Endothelial cell of umbilical vein (primary cell): ENCODE results near the gene RNF144B. TPM values are rescaled to one million over a fixed set of nuclear protein-coding genes. Genes with fewer than 3 reads are reported as not detected.

Experiments
- BruUV-seq: library from RNA; stranded (reverse); fragments of 400-500 nt; replicated peaks from 2 replicates; lab custom pipeline; 2021; lab: Mats Ljungman, UMichigan
- CTCF ChIA-PET: fragments of 300-600, 350-600 bp; sonication (Branson Sonifier 250); formaldehyde crosslinking; loops from one replicate; lab custom pipeline; 2021; ENCODE audit warnings: antibody characterized with exemption, inconsistent platforms; lab: Charles Lee
- POLR2A ChIA-PET: fragments of 300-600, 350-600 bp; sonication (Branson Sonifier 250); formaldehyde crosslinking; loops from one replicate; lab custom pipeline; 2021; ENCODE audit warnings: antibody characterized with exemption, inconsistent platforms; lab: Charles Lee
- DNase-seq: peaks from one replicate; pipeline ENCODE4 v3.0.0-alpha.2; 2011; ENCODE audit warnings: low read depth, low spot score
- FAIRE-seq: peaks from 2 replicates; lab custom pipeline; 2011; peaks lifted over from hg19 to GRCh38; lab: Jason Lieb, UNC
- H2AFZ ChIP-seq: 2 replicates; pipeline ENCODE4 v1.6.0; 2012; ENCODE audit warnings: low read depth, low read length, control low read depth, inconsistent platforms
- H3K27ac ChIP-seq: 2 replicates; pipeline ENCODE4 v1.5.1; 2011; ENCODE audit warnings: low read depth, mild to moderate bottlenecking, control low read depth, low read length, moderate library complexity; ENCODE audit not compliant: insufficient read depth
- H3K27me3 ChIP-seq, 2 experiments: 2 replicates each; pipeline versions ENCODE4 v1.6.0 to v1.6.1; 2011; ENCODE audit warnings: low read length in 2 of 2, mixed read lengths in 1 of 2; ENCODE audit not compliant: control insufficient read depth in 2 of 2, insufficient read depth in 2 of 2
- H3K36me3 ChIP-seq, 2 experiments: 2 replicates in 1 of 2; 3 replicates in 1 of 2; pipeline ENCODE4 v1.5.1; 2011; ENCODE audit warnings: low read length in 2 of 2, mild to moderate bottlenecking in 1 of 2, moderate library complexity in 1 of 2; ENCODE audit not compliant: control insufficient read depth in 2 of 2, insufficient read depth in 2 of 2; ENCODE audit errors: extremely low read depth in 1 of 2
- H3K4me1 ChIP-seq: 3 replicates; pipeline ENCODE4 v1.5.1; 2011; ENCODE audit warnings: mild to moderate bottlenecking, low read length; ENCODE audit not compliant: control insufficient read depth, insufficient read depth; ENCODE audit errors: extremely low read depth
- H3K4me2 ChIP-seq: 2 replicates; pipeline ENCODE4 v1.6.1; 2011; ENCODE audit warnings: low read length, control low read depth, mixed read lengths; ENCODE audit not compliant: insufficient read depth
- H3K4me3 ChIP-seq, 3 experiments: fragments of 200-600 bp in 1 of 3; sonication (generic), shearing (Covaris generic) in 1 of 3; replicated peaks in 1 of 3; 2 replicates each; pipeline ENCODE4 v1.5.1; 2011 to 2016; ENCODE audit warnings: control low read depth in 3 of 3, low read length in 3 of 3, mild to moderate bottlenecking in 2 of 3, inconsistent platforms in 1 of 3, low read depth in 1 of 3, moderate library complexity in 1 of 3; ENCODE audit not compliant: insufficient read depth in 1 of 3
- H3K79me2 ChIP-seq: 2 replicates; pipeline ENCODE4 v1.6.0; 2012; ENCODE audit warnings: low read length, inconsistent platforms; ENCODE audit not compliant: control insufficient read depth, insufficient read depth
- H3K9ac ChIP-seq: replicated peaks from 2 replicates; pipeline ENCODE3; 2011; ENCODE audit warnings: low read length, control low read depth; ENCODE audit not compliant: insufficient read depth; ENCODE audit errors: extremely low read depth
- H3K9me1 ChIP-seq: replicated peaks from 3 replicates; pipeline ENCODE4 v1.6.0; 2011; ENCODE audit warnings: mild to moderate bottlenecking, low read length; ENCODE audit not compliant: control insufficient read depth, insufficient read depth; ENCODE audit errors: extremely low read depth
- H3K9me3 ChIP-seq: replicated peaks from 2 replicates; pipeline ENCODE4 v1.5.1; 2012; ENCODE audit warnings: low read length, inconsistent platforms; ENCODE audit not compliant: control insufficient read depth, insufficient read depth
- H4K20me1 ChIP-seq: replicated peaks from 2 replicates; pipeline ENCODE3; 2011; ENCODE audit warnings: mild to moderate bottlenecking, low read length; ENCODE audit not compliant: control insufficient read depth, insufficient read depth; ENCODE audit errors: extremely low read depth
- EZH2 ChIP-seq: IDR thresholded peaks from 2 replicates; pipeline ENCODE4 v1.6.1; 2012; ENCODE audit warnings: borderline replicate concordance, low read depth, mild to moderate bottlenecking, moderate library complexity, low read length, inconsistent platforms; ENCODE audit not compliant: severe bottlenecking
- FOS ChIP-seq: IDR thresholded peaks from 2 replicates; pipeline ENCODE4 v1.6.1; 2011; ENCODE audit warnings: mild to moderate bottlenecking, low read length, moderate library complexity, borderline replicate concordance; ENCODE audit not compliant: insufficient read depth
- GATA2 ChIP-seq: IDR thresholded peaks from 2 replicates; pipeline ENCODE4 v1.7.0; 2011; ENCODE audit warnings: low read depth, mild to moderate bottlenecking, moderate library complexity, mixed read lengths, low read length; ENCODE audit not compliant: insufficient read length, insufficient read depth
- JUN ChIP-seq: IDR thresholded peaks from 2 replicates; pipeline ENCODE4 v1.6.1; 2011; ENCODE audit warnings: borderline replicate concordance, low read depth; ENCODE audit not compliant: insufficient read length, insufficient read depth
- MYC ChIP-seq: IDR thresholded peaks from one replicate; pipeline ENCODE4 v1.6.1; 2011; ENCODE audit warnings: mild to moderate bottlenecking, low read depth, low read length
- POLR2A ChIP-seq: IDR thresholded peaks from 2 replicates; pipeline ENCODE4 v1.6.1; 2012; ENCODE audit warnings: low read depth, mild to moderate bottlenecking, control low read depth, low read length
- POLR2AphosphoS5 ChIP-seq: IDR thresholded peaks from 2 replicates; pipeline ENCODE4 v1.6.1; 2012; ENCODE audit warnings: low read depth, mild to moderate bottlenecking, control low read depth, low read length, moderate library complexity; ENCODE audit not compliant: insufficient read depth
- dilution Hi-C: fragments of 300-500 bp; cut with MboI; formaldehyde crosslinking; loops from one replicate; pipeline ENCODE4 v1.15.0; 2019; ENCODE audit warnings: low sequenced_read_pairs; ENCODE audit not compliant: extremely low pct_ligation_motif_present
- intact Hi-C: fragments of 100-400 bp; cut with micrococcal nuclease; formaldehyde crosslinking; loops from one replicate; pipeline ENCODE4 v1.10.0; 2022
- polyA plus RNA-seq, 4 experiments: library from polyadenylated mRNA; depleted of rRNA in 3 of 4; stranded (reverse) in 3 of 4; unstranded in 1 of 4; fragments of >200 nt; gene quantifications; 2 replicates each; pipeline versions ENCODE4 v1.2.1 to v1.2.3, GENCODE V29; 2011 to 2012; ENCODE audit warnings: missing spikeins in 1 of 4
- total RNA-seq: library from RNA; stranded (reverse); gene quantifications from 2 replicates; pipeline ENCODE4 v1.2.3, GENCODE V29; 2021
- TF ChIP-seq, protein P1 (sequence below), 2 donors: IDR thresholded peaks; 1 replicate in 1 of 2; 2 replicates in 1 of 2; pipeline ENCODE4 v1.5.1; 2011; ENCODE audit warnings: low read length in 2 of 2, mild to moderate bottlenecking in 2 of 2, moderate library complexity in 2 of 2, control low read depth in 1 of 2, inconsistent platforms in 1 of 2, low read depth in 1 of 2; ENCODE audit not compliant: insufficient read depth in 1 of 2; ENCODE audit errors: extremely low read depth in 1 of 2
- TF ChIP-seq, protein P2 (sequence below): IDR thresholded peaks from 2 replicates; pipeline ENCODE4 v1.6.1; 2011; ENCODE audit not compliant: insufficient read depth, insufficient read length

RNF144B gene
- total and polyA plus RNA-seq, 2 donors (not counting 3 experiments of a cell fraction or from before 2014, with no cell fraction given) = 18.1 to 97.3 TPM

DNA sequence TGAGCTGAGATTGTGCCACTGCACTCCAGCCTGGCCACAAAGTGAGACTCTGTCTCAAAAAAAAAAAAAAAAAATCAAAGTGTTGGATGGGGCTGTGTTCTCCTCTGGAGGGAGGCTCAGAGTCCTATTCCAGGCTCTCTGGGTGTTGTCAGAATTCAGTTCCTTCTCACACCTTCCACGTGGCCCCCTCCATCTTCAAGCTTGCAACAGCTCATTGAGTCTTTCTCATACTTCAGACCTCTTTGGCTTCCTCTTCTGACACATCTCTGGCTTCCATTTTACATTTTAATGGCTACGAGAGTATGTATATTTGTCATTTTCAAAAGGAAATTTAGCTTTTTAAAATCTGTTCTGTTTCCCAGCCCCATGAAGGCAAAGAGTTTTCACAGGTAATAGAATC lies 85.8 kb downstream of the RNF144B start:
- ChIA-PET POLR2A (no interaction called here), CTCF (interaction anchor here (1.2 to 1.8 kb wide), 3 partner anchors 12 to 150 kb away, joined by 3 to 7 read pairs (median 3); no protein-coding TSS in a partner anchor)
- Histone ChIP-seq H3K9ac (no peak overlapping the region), H3K4me2 (no peak overlapping the region), H3K4me3 (no peak overlapping the region), H2AFZ (no peak overlapping the region), H3K9me1 (no peaks in the 10 kb centered on the region), H3K36me3 (peaks cover 3 to 12% of the 10 kb centered on the region in 2 experiments), H3K9me3 (no peaks in the 10 kb centered on the region), H4K20me1 (no peaks in the 10 kb centered on the region), H3K79me2 (no peaks in the 10 kb centered on the region), H3K27me3 (no peaks in the 10 kb centered on the region), H3K27ac (no peak overlapping the region), H3K4me1 (peaks cover 12% of the 10 kb centered on the region)
- FAIRE-seq = no peak
- BruUV-seq = no TSS peak
- dilution Hi-C loops (no loop called here), intact Hi-C loops (no loop called here)
- no peak for DNase-seq
- no peak for TF ChIP-seq EZH2

DNA sequence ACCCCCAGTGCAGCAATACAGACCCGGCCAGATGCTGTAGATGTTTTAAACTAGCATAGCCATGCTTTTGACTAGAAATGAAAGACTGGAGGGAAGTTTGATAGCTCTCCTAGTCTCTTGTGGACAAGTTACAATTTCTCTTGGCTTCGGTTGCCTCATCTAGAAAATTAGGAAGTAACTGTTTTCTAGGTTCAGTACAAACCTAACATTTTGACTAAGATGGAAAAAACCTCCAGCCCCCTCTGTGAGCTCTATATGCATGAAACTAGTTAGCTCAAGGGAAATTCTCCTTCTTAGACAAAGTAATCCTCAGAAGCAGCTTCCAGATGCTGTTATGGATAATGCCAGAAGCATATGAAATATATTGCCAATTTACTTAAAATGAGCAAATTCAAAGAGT lies 86.6 kb downstream of the RNF144B start:
- Histone ChIP-seq H3K27me3 (no peaks in the 10 kb centered on the region), H4K20me1 (no peaks in the 10 kb centered on the region), H3K36me3 (peaks cover 3 to 6% of the 10 kb centered on the region in 2 experiments), H3K27ac (no peak overlapping the region), H3K9me3 (no peaks in the 10 kb centered on the region), H3K79me2 (no peaks in the 10 kb centered on the region), H3K9ac (no peak overlapping the region), H3K4me1 (peaks cover 19% of the 10 kb centered on the region), H3K4me3 (no peak overlapping the region), H2AFZ (no peak overlapping the region), H3K4me2 (no peak overlapping the region), H3K9me1 (no peaks in the 10 kb centered on the region)
- intact Hi-C loops = no loop called here
- TF ChIP-seq POLR2A (no peak), FOS (no peak), EZH2 (no peak), GATA2 (no peak), MYC (no peak), JUN (no peak), POLR2AphosphoS5 (no peak)
- TF ChIP-seq, protein P1, sequence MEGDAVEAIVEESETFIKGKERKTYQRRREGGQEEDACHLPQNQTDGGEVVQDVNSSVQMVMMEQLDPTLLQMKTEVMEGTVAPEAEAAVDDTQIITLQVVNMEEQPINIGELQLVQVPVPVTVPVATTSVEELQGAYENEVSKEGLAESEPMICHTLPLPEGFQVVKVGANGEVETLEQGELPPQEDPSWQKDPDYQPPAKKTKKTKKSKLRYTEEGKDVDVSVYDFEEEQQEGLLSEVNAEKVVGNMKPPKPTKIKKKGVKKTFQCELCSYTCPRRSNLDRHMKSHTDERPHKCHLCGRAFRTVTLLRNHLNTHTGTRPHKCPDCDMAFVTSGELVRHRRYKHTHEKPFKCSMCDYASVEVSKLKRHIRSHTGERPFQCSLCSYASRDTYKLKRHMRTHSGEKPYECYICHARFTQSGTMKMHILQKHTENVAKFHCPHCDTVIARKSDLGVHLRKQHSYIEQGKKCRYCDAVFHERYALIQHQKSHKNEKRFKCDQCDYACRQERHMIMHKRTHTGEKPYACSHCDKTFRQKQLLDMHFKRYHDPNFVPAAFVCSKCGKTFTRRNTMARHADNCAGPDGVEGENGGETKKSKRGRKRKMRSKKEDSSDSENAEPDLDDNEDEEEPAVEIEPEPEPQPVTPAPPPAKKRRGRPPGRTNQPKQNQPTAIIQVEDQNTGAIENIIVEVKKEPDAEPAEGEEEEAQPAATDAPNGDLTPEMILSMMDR (IDR thresholded peaks at IDR 0.05; ENCODE audit: extremely low read depth in 1 of 2, insufficient read depth in 1 of 2, low read depth in 1 of 2, low read length in 2 of 2) = no peak
- TF ChIP-seq, protein P2, sequence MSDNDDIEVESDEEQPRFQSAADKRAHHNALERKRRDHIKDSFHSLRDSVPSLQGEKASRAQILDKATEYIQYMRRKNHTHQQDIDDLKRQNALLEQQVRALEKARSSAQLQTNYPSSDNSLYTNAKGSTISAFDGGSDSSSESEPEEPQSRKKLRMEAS = no peak
- FAIRE-seq (no peak), DNase-seq (no peak)
- ChIA-PET CTCF (interaction anchor here (1.2 to 1.8 kb wide), 3 partner anchors 11 to 150 kb away, joined by 3 to 7 read pairs (median 3); no protein-coding TSS in a partner anchor), POLR2A (no interaction called here)
- BruUV-seq = no TSS peak
- dilution Hi-C loops = no loop called here
